ENCODE measurements around the gene PPP2CA. TPM values are rescaled to one million over a fixed set of nuclear protein-coding genes. Genes with fewer than 3 reads are reported as not detected.

PPP2CA gene
- total and polyA plus RNA-seq, 2 of the 8 experiments (the other 6 are each of a cell fraction or from before 2014, with no cell fraction given): 75.0 to 205 TPM

- Histone ChIP-seq H3K14ac (ENCODE audit: insufficient read length) (no peak overlapping the region), H3K4me3 (ENCODE audit: extremely low read depth in 1 of 4, insufficient read depth in 2 of 4, low read depth in 3 of 4, low read length in 4 of 4) (no peak overlapping the region), H2BK5ac (ENCODE audit: low read depth, low read length) (no peak overlapping the region), H3K56ac (replicated peaks; ENCODE audit: insufficient read length, low read depth, low read length) (no peak overlapping the region), H4K20me1 (replicated peaks in 1 of 2; ENCODE audit: control insufficient read depth in 1 of 2, insufficient read depth in 2 of 2, low read length in 2 of 2) (no peaks in the 10 kb centered on the region), H2AK5ac (ENCODE audit: low read depth, low read length) (no peak overlapping the region), H3K27me3 (replicated peaks in 1 of 4; ENCODE audit: control insufficient read depth in 3 of 4, extremely low read depth in 1 of 4, insufficient read depth in 3 of 4, low read length in 3 of 4) (no peaks in the 10 kb centered on the region), H3K4me2 (ENCODE audit: insufficient read depth in 1 of 2, low read depth in 2 of 2, low read length in 2 of 2) (peak overlapping the region in 1 of 2 experiments; percentile 78; a peak in 1 of 4 replicates), H2BK120ac (replicated peaks; ENCODE audit: low read depth, low read length) (no peak overlapping the region), H2BK15ac (ENCODE audit: low read length) (no peak overlapping the region), H4K8ac (ENCODE audit: extremely low read depth, insufficient read depth, low read length) (no peak overlapping the region), H3K36me3 (ENCODE audit: control insufficient read depth in 2 of 4, insufficient read depth in 4 of 4, low read length in 3 of 4) (no peaks in the 10 kb centered on the region), H3K27ac (ENCODE audit: low read depth, low read length) (no peak overlapping the region), H3K4me1 (replicated peaks in 1 of 4; ENCODE audit: control insufficient read depth in 3 of 4, insufficient read depth in 4 of 4, low read length in 3 of 4) (peaks cover 8 to 21% (median 20%) of the 10 kb centered on the region in 4 experiments; a peak in 6 of 7 replicates), H3K4ac (replicated peaks; ENCODE audit: insufficient read length, low read depth, low read length) (no peak overlapping the region), H3K9me3 (ENCODE audit: insufficient read depth in 2 of 2, low read depth in 1 of 2, low read length in 1 of 2) (no peaks in the 10 kb centered on the region), H3K79me2 (ENCODE audit: control insufficient read depth in 1 of 2, insufficient read depth in 2 of 2, low read length in 2 of 2) (no peaks in the 10 kb centered on the region), H4K5ac (ENCODE audit: insufficient read length, low read depth, low read length) (no peak overlapping the region), H3K79me1 (ENCODE audit: low read depth, low read length) (no peaks in the 10 kb centered on the region), H4K91ac (replicated peaks; ENCODE audit: insufficient read length, low read length) (peak overlapping the region; percentile 46), H2BK12ac (ENCODE audit: low read depth, low read length) (peak overlapping the region; percentile 13; the same call in 1 of the 2 replicates), H2BK20ac (ENCODE audit: low read length) (no peak overlapping the region), H3K18ac (ENCODE audit: extremely low read depth, low read length) (no peak overlapping the region), H2AFZ (ENCODE audit: low read length) (no peak overlapping the region), H3K23ac (ENCODE audit: insufficient read length) (no peak overlapping the region), H3K9ac (replicated peaks in 1 of 4; ENCODE audit: extremely low read depth in 1 of 4, low read depth in 3 of 4, low read length in 3 of 4) (no peak overlapping the region), H3K23me2 (ENCODE audit: low read depth, low read length) (no peaks in the 10 kb centered on the region)
- DNase-seq (ENCODE audit: low read depth in 1 of 2, low spot score in 2 of 2) (no peak), FAIRE-seq (no peak)
- 94% methylated on average over 2 of the region's 2 CpGs; no CpG with 5 or more reads in 1 of the 2 experiments for WGBS, 2 experiments (ENCODE audit: extremely low coverage in 1 of 2, insufficient coverage in 1 of 2, insufficient read length in 1 of 2, insufficient replicate concordance in 2 of 2, low coverage in 1 of 2, low lambda C conversion rate in 2 of 2, missing lambda C conversion rate in 1 of 2)
- TF ChIP-seq BCL11A (IDR thresholded peaks at IDR 0.05; ENCODE audit: low read depth in 2 of 2, low read length in 2 of 2) (no peak), JUND (IDR thresholded peaks at IDR 0.05; ENCODE audit: low read length) (no peak), CTBP2 (IDR thresholded peaks at IDR 0.05; ENCODE audit: borderline replicate concordance, insufficient read depth, insufficient read length, low read length) (no peak), HDAC6 (IDR thresholded peaks at IDR 0.05; ENCODE audit: low read depth, low read length) (no peak), SP2 (IDR thresholded peaks at IDR 0.05; ENCODE audit: low read length) (no peak)
- POLR2A ChIA-PET (ENCODE audit: partially characterized antibody): interaction anchor here (1.0 to 2.2 kb wide), 5 partner anchors 10 to 70 kb away, joined by 3 to 18 read pairs (median 5); partner anchors contain the start of gene PPP2CA
- CTCF ChIA-PET (ENCODE audit: partially characterized antibody): interaction anchor here (0.6 to 2.1 kb wide), 2 partner anchors 44 to 223 kb away, joined by 3 to 6 read pairs; no protein-coding TSS in a partner anchor
These were observed 19.8 kb upstream of the PPP2CA start for GRCh38 chr5:134245692-134246091.
